Measurements from ENCODE around the gene CPEB1.
A peak's percentile ranks its signal among the peaks of the same experiment; 100 is the strongest.

Gene CPEB1

GRCh38 chr15:82595766-82596165 is 51.4 kb downstream of the CPEB1 start:
- no peak for DNase-seq

- DNase-seq: no peak
These were observed 52.0 kb downstream of the CPEB1 start for GRCh38 chr15:82595203-82595602.

GRCh38 chr15:82587805-82588204 is 59.4 kb downstream of the CPEB1 start:
- DNase-seq: no peak

- DNase-seq: no peak
These were observed 62.1 kb downstream of the CPEB1 start for GRCh38 chr15:82585072-82585471.

GRCh38 chr15:82580713-82581112 is 66.5 kb downstream of the CPEB1 start:
- no peak for DNase-seq

- no peak for DNase-seq
These were observed 71.8 kb downstream of the CPEB1 start for GRCh38 chr15:82575335-82575734.

GRCh38 chr15:82572986-82573385 is 74.2 kb downstream of the CPEB1 start:
- DNase-seq: peak in 3 of 58 donors; percentile 5 to 33 (median 6)

- peak in 31 of 58 donors; percentile 5 to 76 (median 41) for DNase-seq
These were observed 74.9 kb downstream of the CPEB1 start for GRCh38 chr15:82572311-82572710.

- peak; percentile 40 to 93 (median 82) for DNase-seq
These were observed 75.4 kb downstream of the CPEB1 start for GRCh38 chr15:82571722-82572222.

GRCh38 chr15:82570721-82571508 is 76.2 kb downstream of the CPEB1 start:
- DNase-seq: peak in 18 of 58 donors; percentile 1 to 52 (median 32)

- DNase-seq: no peak
These were observed 77.3 kb downstream of the CPEB1 start for GRCh38 chr15:82569834-82570233.

GRCh38 chr15:82568986-82569385 is 78.2 kb downstream of the CPEB1 start:
- DNase-seq: peak in 29 of 58 donors; percentile 4 to 67 (median 33)

GRCh38 chr15:82567661-82568060 is 79.5 kb downstream of the CPEB1 start:
- DNase-seq: no peak

GRCh38 chr15:82566690-82567089 is 80.5 kb downstream of the CPEB1 start:
- no peak for DNase-seq

- no peak for DNase-seq
These were observed 88.7 kb downstream of the CPEB1 start for GRCh38 chr15:82558502-82558901.

- no peak for DNase-seq
These were observed 90.7 kb downstream of the CPEB1 start for GRCh38 chr15:82556315-82557035.

- no peak for DNase-seq
These were observed 92.3 kb downstream of the CPEB1 start for GRCh38 chr15:82554849-82555248.

GRCh38 chr15:82554351-82554750 is 92.8 kb downstream of the CPEB1 start:
- DNase-seq: peak in 3 of 58 donors; percentile 14 to 23 (median 17)

- no peak for DNase-seq
These were observed 93.3 kb downstream of the CPEB1 start for GRCh38 chr15:82553846-82554245.

GRCh38 chr15:82552861-82553260 is 94.3 kb downstream of the CPEB1 start:
- no peak for DNase-seq

- DNase-seq: no peak
These were observed 95.4 kb downstream of the CPEB1 start for GRCh38 chr15:82551646-82552247.

GRCh38 chr15:82549199-82549665 is 97.9 kb downstream of the CPEB1 start:
- no peak for DNase-seq

Data from anterior cingulate cortex (tissue), 58 donors.